Osteocyte (in vitro differentiated cells): ENCODE measurements around the gene JAZF1. TPM values are rescaled to one million over a fixed set of nuclear protein-coding genes. Genes with fewer than 3 reads are reported as not detected.

Source experiments
- DNase-seq: peaks from one replicate; pipeline ENCODE4 v3.0.0; 2021; ENCODE audit warnings: mixed read lengths; ENCODE audit not compliant: unreplicated experiment; ENCODE audit errors: extremely low spot score
- H3K27ac Mint-ChIP-seq: one replicate; pipeline ENCODE4 v1.8.0; 2021; ENCODE audit warnings: mild to moderate bottlenecking, mixed read lengths; ENCODE audit not compliant: unreplicated experiment
- H3K27me3 Mint-ChIP-seq: one replicate; pipeline ENCODE4 v1.8.0; 2021; ENCODE audit warnings: mixed read lengths; ENCODE audit not compliant: unreplicated experiment
- H3K36me3 Mint-ChIP-seq: one replicate; pipeline ENCODE4 v1.8.0; 2021; ENCODE audit warnings: mixed read lengths; ENCODE audit not compliant: unreplicated experiment
- H3K4me1 Mint-ChIP-seq: one replicate; pipeline ENCODE4 v1.8.0; 2021; ENCODE audit warnings: mixed read lengths; ENCODE audit not compliant: unreplicated experiment
- H3K4me3 Mint-ChIP-seq: one replicate; pipeline ENCODE4 v1.8.0; 2021; ENCODE audit warnings: mild to moderate bottlenecking, moderate library complexity, mixed read lengths; ENCODE audit not compliant: unreplicated experiment
- H3K9me3 Mint-ChIP-seq: one replicate; pipeline ENCODE4 v1.8.0; 2021; ENCODE audit warnings: mixed read lengths; ENCODE audit not compliant: unreplicated experiment
- CTCF ChIP-seq: fragments of 200-600 bp; sonication (generic); IDR thresholded peaks from 2 replicates; pipeline ENCODE4 v1.5.0; 2021; ENCODE audit warnings: antibody characterized with exemption, mild to moderate bottlenecking, moderate library complexity
- total RNA-seq: library from RNA; stranded (reverse); gene quantifications from 2 replicates; pipeline ENCODE4 v1.2.1, GENCODE V29; 2021

Gene JAZF1
- total RNA-seq, 1 donor from 2014 or later: 19.8 TPM

DNA sequence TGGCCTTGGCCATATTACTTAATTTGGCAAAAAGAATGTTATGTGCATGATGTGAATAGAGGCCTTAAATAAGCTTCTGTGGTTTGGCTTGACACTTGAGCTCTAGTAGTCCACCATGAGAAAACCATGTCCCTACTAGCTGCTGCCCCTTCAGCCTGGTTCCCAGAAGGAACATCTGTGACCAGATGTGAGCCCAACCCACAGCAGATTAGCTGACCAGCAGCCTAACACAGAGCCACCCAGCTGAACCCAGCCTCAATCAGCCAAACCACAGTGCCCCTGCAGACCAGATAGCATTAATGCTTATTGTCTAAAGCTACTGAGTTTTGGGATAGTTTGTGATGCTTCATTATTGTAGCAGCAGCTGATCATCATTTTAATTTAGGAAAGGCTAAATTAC is 16.6 kb downstream of the JAZF1 start:
- H3K27ac Mint-ChIP-seq: no peak overlapping the region
- no peaks in the 10 kb centered on the region for H3K27me3 Mint-ChIP-seq
- H3K4me3 Mint-ChIP-seq: no peak overlapping the region
- no peak for TF ChIP-seq CTCF
- H3K36me3 Mint-ChIP-seq: no peaks in the 10 kb centered on the region
- DNase-seq: no peak
- peaks cover 48% of the 10 kb centered on the region for H3K4me1 Mint-ChIP-seq
- no peaks in the 10 kb centered on the region for H3K9me3 Mint-ChIP-seq

GRCh38 chr7:28161331-28161730 is 19.3 kb downstream of the JAZF1 start:
- Mint-ChIP-seq H3K4me1 (peaks cover 47% of the 10 kb centered on the region), H3K36me3 (peaks cover 2% of the 10 kb centered on the region), H3K4me3 (no peak overlapping the region), H3K27me3 (no peaks in the 10 kb centered on the region), H3K27ac (no peak overlapping the region), H3K9me3 (no peaks in the 10 kb centered on the region)
- no peak for DNase-seq
- TF ChIP-seq CTCF: no peak

DNA sequence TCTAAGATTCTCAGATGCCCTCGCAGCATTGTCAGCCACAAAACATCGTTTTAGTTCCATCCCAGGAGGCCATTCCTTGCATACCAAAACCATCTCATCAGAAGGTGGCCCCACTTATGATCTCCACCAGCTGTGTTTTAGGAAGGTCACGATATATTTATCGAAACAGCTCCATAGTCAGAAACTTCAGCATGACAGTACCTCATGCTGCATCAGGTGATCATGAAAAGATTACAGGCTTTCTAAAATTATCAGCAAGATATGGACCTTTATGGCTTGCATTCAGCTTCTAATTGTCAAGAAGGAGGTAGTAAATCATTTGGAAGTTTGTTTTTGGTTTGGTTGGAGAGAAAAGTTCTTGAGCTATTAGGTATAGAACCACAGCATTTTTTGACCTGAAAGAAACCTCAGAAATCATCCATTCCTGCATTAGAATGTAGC is 20.0 kb downstream of the JAZF1 start:
- Mint-ChIP-seq H3K9me3 (no peaks in the 10 kb centered on the region), H3K36me3 (peaks cover 2% of the 10 kb centered on the region), H3K4me1 (peaks cover 50% of the 10 kb centered on the region), H3K4me3 (no peak overlapping the region), H3K27ac (no peak overlapping the region), H3K27me3 (no peaks in the 10 kb centered on the region)
- no peak for DNase-seq
- TF ChIP-seq CTCF: no peak

GRCh38 chr7:28157831-28158416 is 22.7 kb downstream of the JAZF1 start:
- DNase-seq: no peak
- H3K4me1 Mint-ChIP-seq: peaks cover 40% of the 10 kb centered on the region
- H3K27ac Mint-ChIP-seq: no peak overlapping the region
- no peaks in the 10 kb centered on the region for H3K9me3 Mint-ChIP-seq
- no peak for TF ChIP-seq CTCF
- H3K4me3 Mint-ChIP-seq: no peak overlapping the region
- peaks cover 2% of the 10 kb centered on the region for H3K36me3 Mint-ChIP-seq
- H3K27me3 Mint-ChIP-seq: no peaks in the 10 kb centered on the region

- TF ChIP-seq CTCF: no peak
- H3K4me1 Mint-ChIP-seq: peaks cover 46% of the 10 kb centered on the region
- no peak for DNase-seq
- H3K27ac Mint-ChIP-seq: no peak overlapping the region
- no peak overlapping the region for H3K4me3 Mint-ChIP-seq
- H3K27me3 Mint-ChIP-seq: no peaks in the 10 kb centered on the region
- peaks cover 2% of the 10 kb centered on the region for H3K36me3 Mint-ChIP-seq
- no peaks in the 10 kb centered on the region for H3K9me3 Mint-ChIP-seq
Measured at GRCh38 chr7:28157076-28157745, 23.4 kb downstream of the JAZF1 start.
